WTC11 (cell line): Measurements from ENCODE around the gene SPTY2D1. TPM values are rescaled to one million over a fixed set of nuclear protein-coding genes. Genes with fewer than 3 reads are reported as not detected.

Experiments
- ATAC-seq: fragments of 200-7000 bp; cut with Tn5 transposase; 2 replicates; pipeline ENCODE4 v1.10.0; 2021; ENCODE audit warnings: mild to moderate bottlenecking, moderate library complexity
- CTCF ChIA-PET: fragments of 300-600 bp; sonication (Branson Sonifier 250); formaldehyde crosslinking; loops from one replicate; lab custom pipeline; 2021; ENCODE audit warnings: antibody characterized with exemption; lab: Charles Lee
- POLR2A ChIA-PET: fragments of 350-600 bp; sonication (Branson Sonifier 250); formaldehyde crosslinking; loops from one replicate; lab custom pipeline; 2021; ENCODE audit warnings: antibody characterized with exemption; lab: Charles Lee
- DNase-seq: peaks from one replicate; pipeline ENCODE4 v3.0.0; 2021; ENCODE audit warnings: low spot score
- H3K27ac Mint-ChIP-seq: 2 replicates; pipeline ENCODE4 v1.8.0; 2021; ENCODE audit warnings: mixed read lengths
- H3K27me3 Mint-ChIP-seq: 2 replicates; pipeline ENCODE4 v1.8.0; 2021; ENCODE audit warnings: low read depth, mild to moderate bottlenecking, moderate library complexity, mixed read lengths
- H3K36me3 Mint-ChIP-seq: 2 replicates; pipeline ENCODE4 v1.8.0; 2021; ENCODE audit warnings: mixed read lengths
- H3K4me1 Mint-ChIP-seq: 2 replicates; pipeline ENCODE4 v1.8.0; 2022; ENCODE audit warnings: mixed read lengths
- H3K4me3 Mint-ChIP-seq: 2 replicates; pipeline ENCODE4 v1.8.0; 2021; ENCODE audit warnings: mild to moderate bottlenecking, moderate library complexity, mixed read lengths
- H3K9me3 Mint-ChIP-seq: 2 replicates; pipeline ENCODE4 v1.8.0; 2021; ENCODE audit warnings: mixed read lengths
- AFF4 ChIP-seq: sonication (generic); formaldehyde crosslinking; IDR thresholded peaks from 2 replicates; pipeline ENCODE4 v1.8.1; 2023; ENCODE audit warnings: mild to moderate bottlenecking, missing genetic modification reagents, borderline replicate concordance
- ATF1 ChIP-seq: sonication (generic); formaldehyde crosslinking; IDR thresholded peaks from 2 replicates; pipeline ENCODE4 v1.8.1; 2023; ENCODE audit warnings: mild to moderate bottlenecking, moderate library complexity, missing genetic modification reagents
- E2F5 ChIP-seq: sonication (generic); formaldehyde crosslinking; IDR thresholded peaks from 2 replicates; pipeline ENCODE4 v1.8.1; 2022; ENCODE audit warnings: mild to moderate bottlenecking, moderate library complexity, missing genetic modification reagents
- ELF4 ChIP-seq: sonication (generic); formaldehyde crosslinking; IDR thresholded peaks from 2 replicates; pipeline ENCODE4 v1.8.1; 2022; ENCODE audit warnings: low read depth, mild to moderate bottlenecking, moderate library complexity, missing genetic modification reagents
- EMX1 ChIP-seq: fragments of 250-450 bp; sonication (Bioruptor Pico); IDR thresholded peaks from 2 replicates; pipeline ENCODE4 v1.8.0; 2021; ENCODE audit warnings: mild to moderate bottlenecking
- FOXJ3 ChIP-seq: sonication (generic); formaldehyde crosslinking; IDR thresholded peaks from 2 replicates; pipeline ENCODE4 v1.9.0; 2021; ENCODE audit warnings: missing genetic modification reagents, mild to moderate bottlenecking, borderline replicate concordance
- MLX ChIP-seq: sonication (generic); formaldehyde crosslinking; IDR thresholded peaks from 2 replicates; pipeline ENCODE4 v1.8.1; 2023; ENCODE audit warnings: mild to moderate bottlenecking, missing genetic modification reagents, moderate library complexity
- MXD4 ChIP-seq: fragments of 250-450 bp; sonication (Bioruptor Pico); IDR thresholded peaks from 2 replicates; pipeline ENCODE4 v1.8.0; 2021; ENCODE audit warnings: mild to moderate bottlenecking, moderate library complexity, borderline replicate concordance
- NFYB ChIP-seq: sonication (generic); formaldehyde crosslinking; conservative IDR thresholded peaks from 2 replicates; pipeline ENCODE4 v1.8.0; 2022; ENCODE audit warnings: low read depth, missing genetic modification reagents
- PRDM15 ChIP-seq: sonication (generic); formaldehyde crosslinking; IDR thresholded peaks from 2 replicates; pipeline ENCODE4 v1.8.0; 2022; ENCODE audit warnings: missing genetic modification reagents
- RORB ChIP-seq: fragments of 250-450 bp; sonication (Bioruptor Pico); IDR thresholded peaks from 2 replicates; pipeline ENCODE4 v1.9.0; 2021; ENCODE audit warnings: mild to moderate bottlenecking
- SMAD4 ChIP-seq: sonication (generic); formaldehyde crosslinking; IDR thresholded peaks from 2 replicates; pipeline ENCODE4 v1.8.0; 2022; ENCODE audit warnings: mild to moderate bottlenecking, missing genetic modification reagents
- USF1 ChIP-seq: sonication (generic); formaldehyde crosslinking; IDR thresholded peaks from 2 replicates; pipeline ENCODE4 v1.8.0; 2022; ENCODE audit warnings: mild to moderate bottlenecking, missing genetic modification reagents
- ZNF396 ChIP-seq: fragments of 250-450 bp; sonication (Bioruptor Pico); IDR thresholded peaks from 2 replicates; pipeline ENCODE4 v1.8.0; 2021; ENCODE audit warnings: mild to moderate bottlenecking, moderate library complexity, borderline replicate concordance
- ZNF671 ChIP-seq: fragments of 250-450 bp; sonication (Bioruptor Pico); IDR thresholded peaks from 2 replicates; pipeline ENCODE4 v1.8.0; 2021; ENCODE audit warnings: mild to moderate bottlenecking
- ZSCAN18 ChIP-seq: fragments of 250-450 bp; sonication (Bioruptor Pico); IDR thresholded peaks from 2 replicates; pipeline ENCODE4 v2.1.2; 2022; ENCODE audit warnings: mild to moderate bottlenecking, moderate library complexity
- total RNA-seq: library from RNA; stranded (reverse); gene quantifications from 3 replicates; pipeline ENCODE4 v1.2.3, GENCODE V29; 2021

The SPTY2D1 gene
- total RNA-seq, 1 experiment from 2014 or later: 14.3 TPM

GRCh38 chr11:18641677-18642076, 7.5 kb upstream of the SPTY2D1 start:
- CTCF ChIA-PET: no interaction called here
- TF ChIP-seq EMX1 (CRISPR knock-in tag): no peak
- TF ChIP-seq FOXJ3 (CRISPR knock-in tag): no peak
- no peak for TF ChIP-seq RORB (CRISPR knock-in tag)
- TF ChIP-seq E2F5 (CRISPR knock-in tag): no peak
- no peak for TF ChIP-seq SMAD4 (CRISPR knock-in tag)
- no peak for TF ChIP-seq ZNF671 (CRISPR knock-in tag)
- TF ChIP-seq MXD4 (CRISPR knock-in tag): no peak
- no peak for TF ChIP-seq ATF1 (CRISPR knock-in tag)
- TF ChIP-seq NFYB (CRISPR knock-in tag): no peak
- no peak for TF ChIP-seq MLX (CRISPR knock-in tag)
- no peak overlapping the region for H3K27ac Mint-ChIP-seq
- POLR2A ChIA-PET: no interaction called here
- H3K27me3 Mint-ChIP-seq: peaks cover 19% of the 10 kb centered on the region
- ATAC-seq: no peak
- no peak for DNase-seq
- no peaks in the 10 kb centered on the region for H3K36me3 Mint-ChIP-seq
- H3K4me3 Mint-ChIP-seq: no peak overlapping the region
- H3K9me3 Mint-ChIP-seq: no peaks in the 10 kb centered on the region
- no peaks in the 10 kb centered on the region for H3K4me1 Mint-ChIP-seq

GRCh38 chr11:18633256-18634139, 644 bp downstream of the SPTY2D1 start:
- DNase-seq (no peak), ATAC-seq (no peak)
- H3K27ac Mint-ChIP-seq: peak overlapping the region; percentile 99
- H3K36me3 Mint-ChIP-seq: no peaks in the 10 kb centered on the region
- POLR2A ChIA-PET: interaction anchor here (0.9 to 1.6 kb wide), 4 partner anchors 19 to 107 kb away, joined by 4 to 6 read pairs (median 4); partner anchors contain the start of genes TSG101 and UEVLD
- no peak for TF ChIP-seq ELF4 (CRISPR knock-in tag)
- H3K27me3 Mint-ChIP-seq: peaks cover 7% of the 10 kb centered on the region; the same call in 1 of the 2 replicates
- CTCF ChIA-PET: interaction anchor here (0.9 to 2.2 kb wide), 6 partner anchors 17 to 518 kb away, joined by 3 to 7 read pairs (median 3); no protein-coding TSS in a partner anchor
- H3K4me1 Mint-ChIP-seq: peaks cover 16% of the 10 kb centered on the region
- no peaks in the 10 kb centered on the region for H3K9me3 Mint-ChIP-seq
- H3K4me3 Mint-ChIP-seq: peak overlapping the region; percentile 99

GRCh38 chr11:18632841-18633240, 1.3 kb downstream of the SPTY2D1 start:
- ChIA-PET CTCF (interaction anchor here (1.0 to 2.2 kb wide), 2 partner anchors 89 to 93 kb away, joined by 3 to 7 read pairs; no protein-coding TSS in a partner anchor), POLR2A (interaction anchor here (0.7 to 0.9 kb wide), 2 partner anchors 106 to 135 kb away, joined by 4 read pairs; partner anchors contain the start of gene TSG101)
- TF ChIP-seq AFF4 (CRISPR knock-in tag): no peak
- TF ChIP-seq PRDM15 (CRISPR knock-in tag): no peak
- no peak for TF ChIP-seq USF1 (CRISPR knock-in tag)
- TF ChIP-seq NFYB (CRISPR knock-in tag): no peak
- no peak for TF ChIP-seq ZNF396 (CRISPR knock-in tag)
- TF ChIP-seq ZSCAN18 (CRISPR knock-in tag): no peak

More at GRCh38 chr11:18632841-18633240, 1.3 kb downstream of the SPTY2D1 start:
- Mint-ChIP-seq H3K9me3 (no peaks in the 10 kb centered on the region), H3K27ac (no peak overlapping the region), H3K4me3 (peak overlapping the region; percentile 99), H3K4me1 (peaks cover 16% of the 10 kb centered on the region), H3K36me3 (no peaks in the 10 kb centered on the region), H3K27me3 (peaks cover 7% of the 10 kb centered on the region; the same call in 1 of the 2 replicates)
- ATAC-seq (no peak), DNase-seq (no peak)
